H54 (cell line): ENCODE measurements around the gene SERGEF.

Source experiments
- DNase-seq: peaks from one replicate; pipeline ENCODE4 v3.0.0; 2011; ENCODE audit warnings: low spot score, mixed read lengths; ENCODE audit not compliant: insufficient read length
- FAIRE-seq: peaks from 3 replicates; lab custom pipeline; 2011; peaks lifted over from hg19 to GRCh38; lab: Jason Lieb, UNC
- POLR2A ChIP-seq: IDR thresholded peaks from 2 replicates; pipeline ENCODE4 v1.6.1; 2011; ENCODE audit warnings: low read depth, mild to moderate bottlenecking, low read length

The SERGEF gene

DNA sequence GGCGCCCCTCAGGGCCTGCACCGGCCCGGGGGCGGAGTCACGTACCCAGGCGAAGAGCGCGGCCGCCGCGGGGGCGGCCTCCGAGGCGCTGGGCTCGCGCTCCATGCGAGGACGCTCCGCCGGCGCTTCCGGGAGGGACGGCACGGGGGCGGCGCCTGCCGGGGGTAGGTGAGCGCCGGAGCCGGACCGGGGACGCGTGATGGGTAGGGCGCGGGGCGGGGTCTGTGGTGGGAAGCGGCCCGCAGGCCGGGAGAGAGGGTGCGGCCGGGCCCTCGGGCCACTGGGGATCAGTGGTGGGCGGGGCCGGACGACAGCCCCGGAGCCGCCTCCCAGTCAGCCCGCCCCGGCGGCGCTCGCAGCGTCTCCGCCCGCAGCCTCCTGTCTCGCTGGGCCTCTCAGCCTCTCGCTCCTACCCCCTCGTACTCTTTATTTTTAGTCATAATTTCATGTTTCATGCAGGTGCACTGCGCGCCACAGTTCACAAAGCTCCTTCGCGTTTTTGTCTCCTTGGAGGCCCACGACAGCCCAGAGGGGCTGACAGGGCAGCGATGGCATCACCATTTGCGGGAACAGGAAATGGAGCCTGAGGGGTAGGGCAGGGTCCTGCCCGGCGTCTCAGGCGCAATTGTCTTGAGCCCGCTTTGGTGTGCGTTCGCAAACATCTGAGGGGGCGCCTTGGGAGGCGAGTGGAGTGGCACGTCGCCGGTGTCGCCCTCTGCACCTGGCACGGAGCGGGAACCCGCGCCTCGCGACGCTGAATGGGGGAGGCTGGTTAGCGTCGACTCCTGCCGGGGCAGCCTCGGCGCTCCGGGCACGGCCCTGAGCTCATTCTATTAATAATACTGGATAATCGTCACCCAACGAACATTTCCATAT is at the start of gene SERGEF:
SERGEF (minus strand) TSS at position 142 of the 876 bp plus-strand sequence; CDS start at position 105, 37 bp downstream.
- FAIRE-seq (no peak), DNase-seq (peak; percentile 95)
- peak; percentile 66 for TF ChIP-seq POLR2A

DNA sequence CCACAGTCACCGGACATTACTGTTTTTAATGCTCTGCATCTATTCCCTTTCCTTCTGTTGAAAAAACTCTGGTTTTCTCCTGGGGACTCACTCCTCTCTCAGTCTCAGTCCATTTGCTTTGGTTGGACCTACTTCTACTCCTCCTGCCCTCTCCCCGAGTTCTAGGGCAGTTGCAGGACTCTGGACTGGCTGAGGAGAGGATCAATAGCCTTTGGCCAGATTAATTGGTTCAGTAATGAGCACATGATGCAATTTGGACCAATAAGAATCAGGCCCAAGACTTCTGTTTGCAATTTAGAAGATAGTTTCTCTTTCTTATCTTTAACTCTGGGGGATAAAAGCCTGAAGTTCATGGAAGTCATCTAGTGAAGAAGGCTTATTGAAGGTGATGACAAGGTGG is 48.5 kb upstream of the SERGEF start:
- FAIRE-seq (no peak), DNase-seq (no peak)
- no peak for TF ChIP-seq POLR2A

DNA sequence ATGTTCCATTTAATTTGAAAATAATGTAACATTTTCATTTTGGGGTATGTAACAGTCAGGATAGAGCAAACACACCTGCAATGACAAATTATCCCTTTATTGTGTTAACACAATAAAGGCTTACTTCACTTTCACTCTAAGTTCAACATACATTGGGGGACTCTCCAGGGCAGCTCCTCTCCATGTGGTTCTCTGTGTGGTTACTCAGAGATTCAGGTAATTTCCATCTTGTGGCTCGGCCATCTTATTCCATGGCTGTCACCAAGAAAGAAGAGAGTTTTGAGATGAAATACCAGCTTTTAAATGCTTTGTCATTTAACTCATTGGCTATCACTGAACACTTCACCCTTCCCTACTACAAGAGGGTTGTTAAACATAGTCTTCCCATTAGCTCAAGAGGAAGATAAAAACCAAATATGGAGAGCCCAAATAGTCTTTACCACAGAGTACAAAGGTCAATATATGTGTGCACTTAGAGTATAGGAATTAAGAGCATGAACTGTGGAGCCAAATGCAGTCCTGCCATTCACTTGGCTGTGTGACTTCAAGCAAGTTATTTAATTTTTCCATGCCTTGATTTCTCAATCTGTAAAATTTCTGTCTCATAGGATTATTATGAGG is 43.8 kb upstream of the SERGEF start:
- DNase-seq (no peak), FAIRE-seq (no peak)
- TF ChIP-seq POLR2A: no peak

DNA sequence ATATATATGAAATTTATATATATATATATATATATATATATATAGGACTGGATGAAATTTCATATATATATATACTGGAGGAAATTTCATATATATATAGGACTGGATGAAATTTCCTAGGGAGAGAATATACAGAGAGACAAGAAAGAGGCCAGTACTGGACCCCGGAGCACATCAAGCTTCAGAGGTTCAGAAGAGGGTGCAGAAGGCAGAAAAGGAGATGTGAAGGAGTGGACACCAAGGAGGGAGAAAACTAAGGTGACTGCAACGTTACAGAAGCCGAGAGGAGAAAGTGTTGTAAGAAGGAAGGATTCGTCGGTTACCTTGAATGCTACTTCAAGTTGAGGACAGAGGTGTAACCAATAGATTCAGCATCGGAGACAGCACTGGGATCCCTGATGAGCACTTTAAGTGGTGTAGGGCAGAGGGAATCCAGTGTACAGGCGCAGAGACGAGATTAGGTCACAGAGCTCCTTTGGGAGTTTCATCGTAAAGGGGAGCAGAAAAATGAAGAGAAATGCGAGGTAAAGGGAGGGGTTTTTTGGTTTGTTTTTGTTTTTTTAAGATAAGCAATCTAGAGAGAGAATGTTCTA is 41.8 kb upstream of the SERGEF start:
- FAIRE-seq: no peak
- TF ChIP-seq POLR2A: no peak
- no peak for DNase-seq

DNA sequence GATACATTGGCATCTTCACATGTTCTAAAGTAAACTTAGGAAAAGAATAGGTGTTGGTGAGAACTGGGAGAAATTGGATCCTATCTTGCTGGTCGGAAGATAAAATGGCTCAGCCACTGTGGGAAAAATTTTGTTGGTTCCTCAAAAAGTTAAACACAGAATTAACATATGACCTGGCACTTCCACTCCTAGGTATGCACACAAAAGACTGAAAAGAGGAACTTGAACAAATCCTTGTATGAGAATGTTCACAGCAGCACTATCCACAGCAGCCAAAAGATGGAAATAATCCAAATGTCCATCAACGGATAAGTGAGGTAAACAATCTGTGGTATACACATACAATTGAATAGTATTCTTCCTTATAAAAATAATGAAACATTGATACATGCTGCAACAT is 38.0 kb upstream of the SERGEF start:
- FAIRE-seq: no peak

DNA sequence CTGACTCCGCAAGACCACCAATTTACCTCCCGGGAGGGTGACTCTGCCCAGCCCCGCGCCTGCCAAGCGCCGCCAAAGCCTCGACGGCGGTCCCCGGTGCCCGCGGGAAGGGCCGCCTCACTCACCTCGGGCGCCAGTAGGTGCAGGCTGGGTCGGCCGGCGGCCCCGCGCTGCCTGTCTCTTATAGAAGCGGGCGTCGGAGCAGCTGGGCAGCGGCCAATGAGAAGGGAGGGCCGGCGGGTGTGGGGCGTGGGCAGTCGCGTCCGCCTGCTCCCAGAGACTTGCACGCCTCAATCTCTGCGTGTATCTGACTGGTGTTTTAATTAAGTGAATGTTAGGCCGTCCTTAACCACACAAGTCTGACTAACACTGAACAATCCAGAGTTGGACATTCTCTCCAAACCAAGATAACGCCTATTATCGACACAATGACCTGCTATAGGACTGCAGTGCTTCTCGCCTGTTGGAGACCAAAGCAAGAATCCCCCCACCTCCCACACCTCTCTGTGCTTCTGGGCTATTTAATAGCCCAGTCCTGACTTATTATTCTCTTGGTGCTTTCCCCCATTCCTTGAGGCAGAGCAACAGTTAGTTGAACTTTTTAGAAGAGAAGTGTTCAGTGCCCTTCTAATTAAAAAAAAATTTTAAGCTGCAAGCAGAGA is 33.4 kb upstream of the SERGEF start, which contains the start of gene TPH1:
TPH1 (minus strand) TSS at position 154 of the 662 bp plus-strand sequence. CDS start 5,507 bp downstream, outside the sequence.
- DNase-seq: no peak
- TF ChIP-seq POLR2A: no peak
- FAIRE-seq: no peak

More for the DNA sequence above, 38.0 kb upstream of the SERGEF start:
- no peak for TF ChIP-seq POLR2A
- DNase-seq: no peak

DNA sequence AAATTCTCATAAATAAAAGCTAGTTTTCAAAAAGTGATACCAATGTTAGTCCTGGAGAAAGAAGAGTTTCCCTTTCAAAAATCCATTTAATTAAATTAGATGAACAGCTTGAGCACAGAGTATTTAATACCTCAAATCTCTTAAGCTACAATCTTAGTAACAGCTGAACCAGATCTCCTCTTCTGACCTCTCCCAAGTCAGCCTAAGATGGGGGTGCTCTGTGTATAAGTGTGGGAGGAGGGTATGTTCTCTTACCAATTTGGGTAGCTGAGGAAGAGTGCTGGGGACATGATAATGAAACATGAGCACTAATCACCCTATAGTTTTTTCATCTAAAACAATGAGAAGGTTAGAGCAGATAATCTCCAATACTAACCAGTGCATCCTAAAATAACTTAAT is 23.6 kb upstream of the SERGEF start:
- DNase-seq (no peak), FAIRE-seq (no peak)
- TF ChIP-seq POLR2A: no peak

DNA sequence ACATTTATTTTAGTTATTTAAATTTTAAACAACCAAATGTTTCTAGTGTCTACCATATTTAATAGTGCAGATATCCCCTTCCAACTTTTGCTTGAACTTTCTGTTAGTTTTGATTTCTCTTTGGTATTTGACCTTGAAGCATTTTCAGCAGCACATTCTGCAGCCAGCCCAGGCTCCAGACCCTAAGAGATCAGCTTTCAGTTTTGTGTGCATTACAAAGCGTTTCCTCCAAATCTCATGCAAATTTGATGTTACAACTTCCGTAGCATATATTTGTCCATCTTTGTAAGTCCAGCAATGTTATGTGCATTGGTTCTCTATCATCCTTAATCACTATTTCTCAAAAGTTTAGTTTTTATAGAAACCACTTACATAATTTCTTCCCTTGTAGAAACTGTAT is 14.6 kb upstream of the SERGEF start:
- no peak for FAIRE-seq
- no peak for DNase-seq
- no peak for TF ChIP-seq POLR2A

DNA sequence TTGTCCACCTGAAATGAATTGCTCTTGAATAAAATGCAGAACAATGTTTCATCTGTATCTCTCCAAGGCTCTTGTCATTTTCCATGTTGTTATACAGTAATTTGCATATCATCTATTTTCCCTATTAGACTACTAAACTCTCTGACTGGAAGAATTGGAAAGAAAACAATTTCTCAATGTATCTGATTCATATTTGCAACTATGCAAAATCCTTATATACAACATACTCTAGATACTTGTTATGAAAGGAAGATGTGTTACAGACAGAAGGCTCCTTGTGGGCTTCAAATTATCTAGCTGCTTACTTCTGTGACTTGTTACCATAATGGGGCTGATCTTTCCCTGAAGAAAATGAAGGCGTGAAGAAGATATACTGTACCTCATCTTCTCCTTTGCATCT is 9.6 kb upstream of the SERGEF start:
- TF ChIP-seq POLR2A: no peak
- DNase-seq (no peak), FAIRE-seq (no peak)

DNA sequence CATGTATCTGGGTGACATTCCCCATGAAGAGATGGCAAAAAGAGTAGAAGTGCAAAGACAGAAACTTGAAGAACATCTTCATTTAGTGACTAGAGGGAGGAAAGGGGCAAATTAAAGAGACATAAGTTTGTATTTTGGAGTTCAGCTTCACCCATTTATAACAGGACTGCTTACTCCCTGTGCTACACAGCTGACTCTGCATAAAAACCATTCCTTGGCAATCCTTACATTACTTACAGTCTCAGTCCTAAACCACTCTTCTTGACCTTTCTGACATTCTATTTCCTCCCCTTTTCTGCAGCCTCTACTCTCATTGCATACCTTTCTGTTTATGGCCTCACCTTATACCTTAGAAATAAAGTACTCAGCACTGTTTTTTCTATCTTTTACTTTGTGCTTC is 6.8 kb upstream of the SERGEF start:
- DNase-seq (no peak), FAIRE-seq (no peak)
- no peak for TF ChIP-seq POLR2A

DNA sequence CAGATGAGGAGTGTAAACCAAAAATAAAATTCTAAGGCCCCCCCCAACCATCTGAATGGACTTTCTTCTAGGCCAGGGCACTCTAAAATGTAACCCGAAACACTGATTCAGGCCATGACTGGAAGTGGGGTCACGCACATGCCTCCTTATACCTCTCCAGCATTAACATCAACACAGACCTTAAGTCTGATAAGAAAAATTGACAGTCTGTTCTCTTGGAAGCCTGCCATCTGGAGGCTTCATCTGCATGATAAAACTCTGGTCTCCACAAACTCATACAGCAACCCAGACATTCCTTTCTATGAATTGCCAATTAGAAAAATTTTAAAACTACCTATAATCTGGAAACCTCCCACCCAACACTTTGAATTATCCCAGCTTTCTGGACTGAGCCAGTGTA is 3.9 kb upstream of the SERGEF start:
- FAIRE-seq: no peak
- TF ChIP-seq POLR2A: no peak
- DNase-seq: no peak

DNA sequence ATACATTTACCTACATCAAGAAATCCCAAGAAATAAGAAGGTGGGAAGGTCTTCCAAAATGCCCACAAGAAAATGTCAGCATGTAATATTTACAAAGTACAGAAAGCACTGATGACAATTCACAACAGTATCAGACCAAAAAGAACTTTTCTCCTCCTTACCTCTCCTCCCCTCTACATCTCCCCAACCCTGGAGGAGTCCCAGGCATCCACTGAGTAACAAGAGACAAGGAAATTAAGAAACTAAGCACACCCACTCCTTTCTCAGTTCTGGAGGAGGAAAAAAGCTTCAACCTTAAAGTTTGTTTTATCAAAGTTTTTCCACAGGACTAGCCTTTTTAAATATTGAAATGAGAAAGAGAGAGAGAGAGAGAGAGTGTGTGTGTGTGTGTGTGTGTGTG is 2.0 kb upstream of the SERGEF start:
- no peak for FAIRE-seq
- no peak for TF ChIP-seq POLR2A
- DNase-seq: no peak

DNA sequence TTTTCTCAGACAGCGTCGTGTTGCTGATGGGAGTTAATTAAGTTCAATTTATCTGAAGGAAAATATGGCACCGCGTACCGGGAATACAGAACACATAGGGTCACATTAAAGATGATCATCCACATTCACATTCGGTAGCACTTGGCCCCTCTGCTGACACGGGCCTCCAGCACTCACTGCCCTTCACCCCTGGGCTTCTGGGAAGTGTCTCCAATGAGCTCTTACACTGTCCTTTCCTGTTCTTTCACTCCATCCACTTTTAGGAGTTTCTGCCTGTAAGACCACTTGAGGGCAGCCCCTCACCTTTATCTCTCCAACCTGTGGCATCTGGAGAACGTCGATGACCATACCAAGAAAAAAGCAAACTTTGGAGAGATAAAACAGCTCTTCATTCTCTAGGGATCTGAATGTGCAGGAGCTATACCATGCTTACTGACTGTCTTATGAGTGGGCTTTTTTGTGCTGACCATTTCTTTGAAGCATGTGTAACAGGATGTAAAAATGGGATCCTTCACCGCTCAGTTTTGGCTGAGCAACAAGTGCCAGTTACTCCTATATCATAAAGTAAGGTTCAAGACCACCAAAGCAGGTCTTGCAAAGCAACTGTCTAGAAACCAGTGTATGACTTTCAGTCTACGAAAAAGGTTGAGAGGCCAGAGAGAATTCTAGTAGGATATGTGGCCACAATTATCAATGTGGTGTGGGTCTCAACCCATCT is 1.1 kb upstream of the SERGEF start:
- FAIRE-seq (no peak), DNase-seq (no peak)
- no peak for TF ChIP-seq POLR2A
